Inflammatory macrophage (primary cell): ENCODE results near the gene CCDC112.
"Not testable (repeated sequence)": the region's sequence is repeated elsewhere in the genome, so short reads cannot be mapped to it uniquely, and the experiment has no call there.

ENCODE experiments used
- DNase-seq, 2 donors: peaks; one replicate each; pipeline ENCODE4 v3.0.0-alpha.2; 2020 to 2022
- total RNA-seq, 18 experiments: gene quantifications; one replicate each; lab custom pipeline; 2026; ENCODE audit warnings: mixed read lengths in 6 of 18, inconsistent platforms in 2 of 18; lab: John Stamatoyannopoulos, UW

CCDC112 gene
- total RNA-seq = 3.2 to 21.5 (median 12.7) reads per million in 18 experiments

- peak; percentile 76 to 86 for DNase-seq
Observed at GRCh38 chr5:115296124-115297022, at the start of gene CCDC112. Gene CCDC112, minus strand, starts transcription at chr5:115296654. Its CDS starts 111 bp downstream, at chr5:115296543.

- DNase-seq = no peak
Observed at GRCh38 chr5:115345344-115345743, 48.9 kb upstream of the CCDC112 start.

DNA sequence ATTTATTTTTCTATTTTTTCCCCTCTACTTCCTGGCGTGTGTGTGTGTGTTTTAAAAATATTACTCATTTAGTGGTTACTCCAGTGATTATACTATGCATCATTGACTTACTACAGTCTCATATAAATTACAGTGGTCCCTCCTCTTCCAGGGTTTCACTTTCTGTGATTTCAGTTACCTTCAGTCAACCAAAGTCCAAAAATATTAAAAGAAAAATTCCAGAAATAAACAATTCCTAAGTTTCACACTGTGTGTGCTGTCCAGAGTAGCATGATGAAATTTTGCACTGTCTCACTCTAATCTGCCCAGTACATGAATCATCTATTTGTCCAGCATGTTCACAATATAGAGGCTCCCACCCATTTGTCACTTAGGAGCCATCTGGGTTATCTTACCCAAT lies 47.4 kb upstream of the CCDC112 start:
- no peak for DNase-seq

DNA sequence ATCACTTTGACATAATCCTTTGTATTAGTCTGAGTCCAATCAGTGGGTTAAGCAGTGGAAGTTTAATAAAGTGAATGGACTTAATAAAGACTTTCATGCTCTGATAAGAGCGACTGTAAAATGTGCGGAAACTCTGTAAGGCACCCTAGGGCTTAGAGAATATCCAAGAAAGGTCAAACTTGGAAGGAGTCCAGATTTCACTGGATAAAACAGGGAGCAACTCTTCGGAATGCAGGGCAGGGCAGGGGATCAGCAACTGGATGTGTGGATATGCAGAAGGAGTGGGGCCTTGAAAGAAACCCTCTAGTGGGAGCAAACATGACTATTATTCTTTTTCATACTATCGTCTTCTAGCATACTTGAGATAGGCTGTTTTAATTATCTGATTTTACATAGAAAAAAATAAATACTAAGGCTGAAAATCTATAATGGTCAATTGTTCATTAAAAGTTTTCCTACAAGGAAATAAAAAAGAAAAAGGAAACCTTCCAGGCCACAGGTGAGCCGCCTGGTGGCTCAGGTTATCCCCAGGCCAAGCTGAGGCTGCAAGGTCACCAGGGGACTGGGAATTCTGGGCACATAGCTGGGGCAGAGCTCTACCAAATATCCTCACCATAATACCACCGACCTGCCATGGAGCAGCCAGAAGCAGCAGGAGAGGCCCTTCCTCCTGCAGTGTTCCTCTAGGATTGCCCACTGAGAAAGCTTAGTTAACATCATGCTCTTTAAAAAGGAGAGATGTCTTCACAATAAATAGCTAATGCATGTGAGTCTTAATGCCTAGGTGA lies 46.3 kb upstream of the CCDC112 start:
- no peak for DNase-seq

- DNase-seq = no peak
Observed at GRCh38 chr5:115341745-115342144, 45.3 kb upstream of the CCDC112 start.

- DNase-seq = no peak
Observed at GRCh38 chr5:115338851-115339250, 42.4 kb upstream of the CCDC112 start.

GRCh38 chr5:115337882-115338281 lies 41.4 kb upstream of the CCDC112 start:
- DNase-seq = no peak

- no peak for DNase-seq
Observed at GRCh38 chr5:115336964-115337363, 40.5 kb upstream of the CCDC112 start.

DNA sequence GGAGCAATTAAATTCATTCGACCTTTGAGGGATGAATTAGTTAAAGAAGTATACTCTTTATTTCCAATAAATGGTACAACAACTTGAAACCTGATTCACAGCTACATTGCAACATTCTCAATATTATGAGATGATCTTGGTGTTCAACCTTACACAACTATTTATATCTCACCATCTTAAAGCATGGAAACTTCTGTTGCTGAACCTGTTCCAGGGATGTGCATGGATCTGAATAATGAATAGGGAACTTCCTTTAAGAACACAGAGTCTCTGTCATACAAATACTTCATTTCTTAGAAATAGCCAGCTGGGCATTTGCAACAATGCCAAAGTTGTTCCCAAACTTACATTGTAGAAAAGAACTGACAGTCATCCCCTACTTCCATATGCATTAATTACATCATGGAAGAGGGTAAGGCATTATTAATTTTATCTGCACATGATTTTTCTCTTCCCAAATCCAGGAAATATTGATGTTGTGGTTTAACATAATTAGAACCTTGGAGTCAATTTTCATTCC lies 39.8 kb upstream of the CCDC112 start:
- no peak for DNase-seq

DNA sequence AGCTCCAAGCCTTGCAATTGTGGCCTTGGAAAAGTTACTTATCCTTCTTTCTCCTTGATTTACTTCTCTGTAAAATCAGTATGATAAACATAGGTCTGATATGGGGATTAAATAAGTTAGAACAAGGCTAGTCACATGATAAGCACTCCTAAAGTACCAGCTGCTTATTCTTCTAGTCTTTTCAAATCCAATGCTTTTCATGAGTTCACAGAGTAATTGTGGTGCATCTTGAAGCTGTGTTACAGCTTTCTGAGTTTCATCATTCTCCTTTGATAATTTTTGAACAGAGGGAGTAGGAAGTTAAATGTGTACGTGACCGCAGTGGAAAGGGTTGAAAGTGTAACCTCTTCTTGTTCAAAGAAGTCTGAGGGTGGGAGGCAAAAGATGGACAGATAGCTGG lies 38.8 kb upstream of the CCDC112 start:
- no peak for DNase-seq

DNA sequence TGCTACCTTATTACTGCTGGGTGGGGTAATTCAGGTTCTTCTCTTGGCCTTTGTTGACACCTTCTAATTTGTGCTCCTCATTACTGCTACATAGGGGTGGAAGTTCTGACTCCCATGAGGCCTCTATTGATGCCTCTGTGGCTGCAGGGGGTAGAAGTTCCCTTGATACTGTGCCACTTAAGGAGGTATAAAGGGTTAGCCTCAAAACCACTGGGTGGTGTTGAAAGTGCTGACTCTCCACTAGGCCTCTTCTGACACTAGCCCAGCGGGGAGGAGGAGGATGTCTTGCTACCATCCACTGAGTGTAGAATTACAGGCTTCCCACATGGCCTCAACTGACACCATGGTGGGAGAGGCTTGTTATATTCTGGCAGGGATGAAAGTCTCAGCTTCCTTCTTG lies 36.7 kb upstream of the CCDC112 start:
- DNase-seq = no peak

DNA sequence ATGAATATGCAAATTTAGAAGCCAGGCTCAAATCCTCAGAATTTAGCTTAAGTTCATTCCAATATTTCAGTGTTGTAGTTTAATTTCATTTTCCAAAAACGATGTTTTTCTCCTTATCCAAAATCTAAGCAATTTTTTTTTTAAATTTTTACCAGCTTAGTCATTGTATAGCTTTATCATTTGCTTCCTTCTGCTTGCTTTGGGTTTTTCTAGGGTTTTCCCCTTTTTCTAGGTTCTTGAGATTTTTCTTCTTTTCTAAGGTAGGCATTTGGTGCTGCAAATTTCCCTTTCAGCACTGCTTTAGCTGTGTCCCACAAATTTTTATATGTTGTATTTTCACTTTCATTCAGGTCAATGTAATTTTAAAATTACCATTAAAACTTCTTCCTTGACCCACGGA lies 34.4 kb upstream of the CCDC112 start:
- DNase-seq = no peak

DNA sequence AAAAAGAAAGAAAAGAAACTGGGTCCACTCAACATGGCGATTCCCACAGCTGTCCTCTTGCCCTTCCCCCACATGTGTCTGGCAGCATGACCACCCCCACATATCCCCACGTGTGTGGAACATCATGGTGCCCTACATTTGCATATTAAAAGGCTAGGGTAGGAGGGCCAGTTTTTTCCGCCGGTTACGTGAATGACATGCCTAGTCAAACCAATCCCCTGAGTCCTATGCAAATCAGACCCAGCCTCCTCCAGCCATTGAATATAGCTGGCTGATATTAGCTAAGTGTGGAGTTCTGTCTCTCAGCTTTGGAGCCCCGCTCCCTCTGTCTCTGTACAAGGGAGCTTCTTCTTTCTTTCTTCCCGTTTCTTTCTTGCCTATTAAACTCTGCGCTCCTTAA lies 33.0 kb upstream of the CCDC112 start:
- no peak for DNase-seq

- DNase-seq = not testable (repeated sequence)
Observed at GRCh38 chr5:115328617-115329274, 32.3 kb upstream of the CCDC112 start.

- DNase-seq = no peak
Observed at GRCh38 chr5:115325296-115325959, 29.0 kb upstream of the CCDC112 start.

DNA sequence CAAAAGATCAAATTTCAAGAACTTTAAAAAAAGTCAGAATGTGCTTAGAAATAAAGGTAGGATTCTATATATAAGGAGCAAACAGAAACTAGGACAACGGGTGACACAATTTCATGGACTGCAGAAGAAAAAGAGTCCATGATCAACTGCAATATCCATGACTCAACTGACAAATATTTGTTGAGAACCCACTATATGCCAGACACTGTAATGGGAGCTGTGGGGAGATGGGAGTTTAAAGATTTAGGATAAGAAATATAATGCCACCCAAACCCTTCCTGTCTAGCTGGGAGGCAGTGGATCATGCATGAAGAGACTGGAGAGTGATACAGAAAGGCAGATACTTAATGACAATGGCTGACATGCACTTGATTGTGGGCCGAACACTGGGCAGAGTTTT lies 27.6 kb upstream of the CCDC112 start:
- DNase-seq = no peak

DNA sequence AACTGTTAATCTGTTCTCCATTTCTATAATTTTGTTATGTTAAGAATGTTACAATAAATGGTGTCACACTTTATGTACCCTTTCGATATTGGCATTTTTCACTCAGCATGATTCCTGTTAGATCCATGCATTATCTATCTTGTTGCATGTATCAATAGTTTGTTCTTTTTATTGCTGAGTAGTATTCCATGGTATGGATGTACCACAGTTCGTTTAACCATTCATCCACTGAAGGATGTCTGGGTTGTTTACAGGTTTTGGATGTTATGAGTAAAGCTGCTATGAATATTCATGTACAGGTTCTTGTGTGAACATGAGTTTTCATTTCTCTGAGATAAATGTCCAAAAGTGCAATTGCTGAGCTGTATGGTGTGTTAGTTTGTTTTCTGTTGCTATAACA lies 26.3 kb upstream of the CCDC112 start:
- DNase-seq = no peak

GRCh38 chr5:115321309-115321708 lies 24.9 kb upstream of the CCDC112 start:
- DNase-seq = no peak

DNA sequence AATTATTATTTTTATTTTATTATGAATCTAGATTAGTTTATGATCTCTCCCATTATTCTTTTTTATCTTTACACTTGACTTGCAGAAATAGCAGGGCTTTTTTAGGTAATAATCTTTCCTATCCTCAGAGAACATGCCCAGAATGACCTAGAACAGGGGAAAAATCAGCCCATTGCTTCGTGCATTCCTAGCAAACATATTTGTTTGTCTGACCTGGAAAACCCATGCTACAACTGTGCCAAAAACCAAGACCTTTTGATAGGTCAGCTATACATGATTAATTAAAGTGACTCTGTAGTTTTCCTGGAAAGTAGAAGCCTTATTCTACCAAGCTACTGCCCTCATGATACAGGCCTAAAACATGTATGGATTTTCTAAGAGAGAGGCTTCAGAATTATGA lies 24.1 kb upstream of the CCDC112 start:
- DNase-seq = no peak

DNA sequence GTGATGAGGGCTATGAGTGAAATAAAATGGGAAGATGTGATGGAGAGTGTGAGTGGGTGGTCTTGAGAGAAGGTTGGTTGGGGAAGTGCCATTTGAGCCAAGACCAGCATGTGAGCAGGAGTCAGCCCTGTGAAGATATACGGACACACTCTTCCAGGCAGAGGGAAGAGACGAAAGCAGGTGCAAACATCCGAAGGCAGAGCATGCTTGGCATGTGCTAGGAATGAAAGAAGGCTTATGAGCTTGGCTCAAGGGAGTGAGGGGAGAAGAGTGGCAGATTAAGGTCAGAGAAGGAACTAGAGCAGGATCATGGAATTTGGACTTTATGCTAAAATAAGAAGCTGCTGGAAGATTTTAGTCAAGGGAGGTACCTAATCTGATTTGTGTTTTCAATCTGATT lies 23.6 kb upstream of the CCDC112 start:
- peak in 1 of 2 donors; percentile 27 for DNase-seq

DNA sequence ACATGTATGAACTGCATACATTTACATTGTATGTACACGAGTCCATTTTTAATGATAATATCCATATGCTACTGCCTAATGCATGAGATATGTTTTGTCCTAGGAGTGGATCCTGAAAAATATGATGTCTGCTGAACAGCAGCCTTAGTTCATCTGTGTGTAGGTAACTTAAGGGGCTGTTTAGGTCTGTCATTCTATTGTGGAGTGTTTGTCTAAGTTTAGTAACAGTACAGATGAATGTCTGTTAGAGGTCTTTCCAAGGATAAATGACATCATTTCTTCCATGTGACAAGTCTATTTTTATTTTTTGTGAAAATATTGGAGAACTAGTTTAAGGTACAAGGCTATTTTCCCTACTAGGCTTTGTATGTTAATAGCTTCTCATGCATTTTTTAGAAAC lies 22.6 kb upstream of the CCDC112 start:
- DNase-seq = no peak

- no peak for DNase-seq
Observed at GRCh38 chr5:115317736-115318135, 21.3 kb upstream of the CCDC112 start.
